A673 (cell line): ENCODE measurements around the gene RAP1GAP2.

ENCODE experiments used
- EZH2 ChIP-seq: fragments of 200-600 bp; sonication (generic); IDR thresholded peaks from 2 replicates; pipeline ENCODE4 v1.6.1; 2017; ENCODE audit warnings: borderline replicate concordance, low read depth, mild to moderate bottlenecking, mixed read lengths, antibody characterized with exemption, low read length; ENCODE audit not compliant: poor library complexity, severe bottlenecking
- TF ChIP-seq, protein P1 (sequence below): fragments of 300-800, 200-600 bp; sonication (generic); conservative IDR thresholded peaks from 2 replicates; pipeline ENCODE4 v1.5.1; 2017; ENCODE audit warnings: low read depth, mild to moderate bottlenecking, antibody characterized with exemption, low read length, moderate library complexity, mixed read lengths

DNA sequence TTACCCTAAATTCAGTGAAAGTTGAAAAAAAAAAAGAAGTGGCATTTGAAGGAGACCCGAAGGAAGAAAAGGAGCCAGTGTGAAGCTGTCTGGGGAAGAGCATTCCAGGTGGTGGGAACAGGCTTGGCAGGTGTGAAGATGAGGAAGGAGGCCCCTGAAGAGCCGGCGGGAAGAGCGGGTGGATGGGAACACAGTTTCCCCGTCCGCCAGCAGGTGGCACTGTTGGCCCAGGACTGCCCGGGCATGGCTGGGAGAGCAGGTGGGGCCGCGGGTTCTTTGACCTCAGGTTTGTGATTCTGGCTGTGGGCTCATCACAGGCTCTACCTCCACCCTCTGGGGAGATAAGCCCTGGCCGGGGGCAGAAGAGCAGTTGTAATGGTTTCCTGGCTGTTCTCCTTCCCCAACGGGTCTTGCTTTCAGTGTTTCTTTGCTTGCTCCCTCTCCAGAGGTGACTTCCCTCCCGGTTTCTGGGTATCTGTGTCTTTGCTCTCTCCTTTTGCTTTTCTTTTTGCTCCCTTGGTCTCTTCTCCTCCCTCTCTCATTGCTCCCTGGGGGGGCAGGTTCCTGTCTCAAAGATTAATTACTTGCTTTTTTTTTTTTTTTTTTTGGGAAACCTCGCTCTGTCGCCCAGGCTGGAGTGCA, 32.3 kb downstream of the RAP1GAP2 start:
- TF ChIP-seq, protein P1, sequence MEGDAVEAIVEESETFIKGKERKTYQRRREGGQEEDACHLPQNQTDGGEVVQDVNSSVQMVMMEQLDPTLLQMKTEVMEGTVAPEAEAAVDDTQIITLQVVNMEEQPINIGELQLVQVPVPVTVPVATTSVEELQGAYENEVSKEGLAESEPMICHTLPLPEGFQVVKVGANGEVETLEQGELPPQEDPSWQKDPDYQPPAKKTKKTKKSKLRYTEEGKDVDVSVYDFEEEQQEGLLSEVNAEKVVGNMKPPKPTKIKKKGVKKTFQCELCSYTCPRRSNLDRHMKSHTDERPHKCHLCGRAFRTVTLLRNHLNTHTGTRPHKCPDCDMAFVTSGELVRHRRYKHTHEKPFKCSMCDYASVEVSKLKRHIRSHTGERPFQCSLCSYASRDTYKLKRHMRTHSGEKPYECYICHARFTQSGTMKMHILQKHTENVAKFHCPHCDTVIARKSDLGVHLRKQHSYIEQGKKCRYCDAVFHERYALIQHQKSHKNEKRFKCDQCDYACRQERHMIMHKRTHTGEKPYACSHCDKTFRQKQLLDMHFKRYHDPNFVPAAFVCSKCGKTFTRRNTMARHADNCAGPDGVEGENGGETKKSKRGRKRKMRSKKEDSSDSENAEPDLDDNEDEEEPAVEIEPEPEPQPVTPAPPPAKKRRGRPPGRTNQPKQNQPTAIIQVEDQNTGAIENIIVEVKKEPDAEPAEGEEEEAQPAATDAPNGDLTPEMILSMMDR: peak; percentile 87
- no peak for TF ChIP-seq EZH2
